Measurements from ENCODE around the gene BTBD9.

- TF ChIP-seq, protein P1, sequence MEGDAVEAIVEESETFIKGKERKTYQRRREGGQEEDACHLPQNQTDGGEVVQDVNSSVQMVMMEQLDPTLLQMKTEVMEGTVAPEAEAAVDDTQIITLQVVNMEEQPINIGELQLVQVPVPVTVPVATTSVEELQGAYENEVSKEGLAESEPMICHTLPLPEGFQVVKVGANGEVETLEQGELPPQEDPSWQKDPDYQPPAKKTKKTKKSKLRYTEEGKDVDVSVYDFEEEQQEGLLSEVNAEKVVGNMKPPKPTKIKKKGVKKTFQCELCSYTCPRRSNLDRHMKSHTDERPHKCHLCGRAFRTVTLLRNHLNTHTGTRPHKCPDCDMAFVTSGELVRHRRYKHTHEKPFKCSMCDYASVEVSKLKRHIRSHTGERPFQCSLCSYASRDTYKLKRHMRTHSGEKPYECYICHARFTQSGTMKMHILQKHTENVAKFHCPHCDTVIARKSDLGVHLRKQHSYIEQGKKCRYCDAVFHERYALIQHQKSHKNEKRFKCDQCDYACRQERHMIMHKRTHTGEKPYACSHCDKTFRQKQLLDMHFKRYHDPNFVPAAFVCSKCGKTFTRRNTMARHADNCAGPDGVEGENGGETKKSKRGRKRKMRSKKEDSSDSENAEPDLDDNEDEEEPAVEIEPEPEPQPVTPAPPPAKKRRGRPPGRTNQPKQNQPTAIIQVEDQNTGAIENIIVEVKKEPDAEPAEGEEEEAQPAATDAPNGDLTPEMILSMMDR (IDR thresholded peaks at IDR 0.05), result no peak
- TF ChIP-seq POLR2A (IDR thresholded peaks at IDR 0.05), result no peak
Measured at GRCh38 chr6:38554700-38555413, 84.9 kb downstream of the BTBD9 start.
